ENCODE measurements around the gene RELN. TPM values are rescaled to one million over a fixed set of nuclear protein-coding genes. Genes with fewer than 3 reads are reported as not detected.

RELN gene
- total RNA-seq, 1 donor from 2014 or later: 7.3 TPM

DNA sequence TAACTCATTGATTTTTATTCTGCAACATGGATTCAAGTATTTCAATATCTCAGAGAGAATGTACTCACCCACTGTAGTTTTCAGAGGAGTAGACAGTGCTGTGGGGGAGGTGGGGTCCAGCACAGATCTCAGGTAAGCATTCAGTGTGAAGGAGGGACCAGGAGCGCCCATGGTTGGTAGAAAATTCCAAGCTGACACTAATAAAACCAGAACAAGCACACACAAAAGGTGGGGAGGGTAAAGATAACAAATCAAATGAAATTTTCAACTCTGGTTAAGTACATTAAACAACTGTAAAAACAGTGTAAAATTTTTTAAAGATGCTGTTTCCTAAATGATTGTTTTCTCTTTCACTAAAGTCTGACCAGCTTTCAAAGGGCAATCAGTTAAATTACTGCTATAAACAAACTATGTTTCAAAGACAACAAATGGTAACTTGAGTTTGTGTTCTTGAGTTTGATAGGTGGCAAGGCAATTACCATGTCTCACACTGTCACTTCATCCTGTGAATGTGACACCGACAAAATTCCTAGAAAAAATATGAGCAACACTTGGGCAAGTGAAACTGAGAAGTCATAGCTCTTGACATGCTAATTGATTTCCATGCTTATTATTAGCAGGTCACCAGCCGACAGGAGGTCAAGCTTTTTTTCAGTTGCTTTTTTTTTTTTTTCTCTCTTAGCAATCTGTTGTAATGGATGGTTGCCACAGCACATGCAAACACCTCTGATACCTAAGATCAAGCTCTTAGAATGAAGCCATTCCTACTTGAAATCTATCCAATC lies 337.7 kb downstream of the RELN start:
- DNase-seq (ENCODE audit: low spot score in 2 of 2, unreplicated experiment in 2 of 2): no peak
- H3K4me3 Mint-ChIP-seq: no peak overlapping the region
- peaks cover 19% of the 10 kb centered on the region for H3K9me3 Mint-ChIP-seq
- peaks cover 2% of the 10 kb centered on the region for H3K27me3 Mint-ChIP-seq (ENCODE audit: low read depth)
- TF ChIP-seq, protein P1, sequence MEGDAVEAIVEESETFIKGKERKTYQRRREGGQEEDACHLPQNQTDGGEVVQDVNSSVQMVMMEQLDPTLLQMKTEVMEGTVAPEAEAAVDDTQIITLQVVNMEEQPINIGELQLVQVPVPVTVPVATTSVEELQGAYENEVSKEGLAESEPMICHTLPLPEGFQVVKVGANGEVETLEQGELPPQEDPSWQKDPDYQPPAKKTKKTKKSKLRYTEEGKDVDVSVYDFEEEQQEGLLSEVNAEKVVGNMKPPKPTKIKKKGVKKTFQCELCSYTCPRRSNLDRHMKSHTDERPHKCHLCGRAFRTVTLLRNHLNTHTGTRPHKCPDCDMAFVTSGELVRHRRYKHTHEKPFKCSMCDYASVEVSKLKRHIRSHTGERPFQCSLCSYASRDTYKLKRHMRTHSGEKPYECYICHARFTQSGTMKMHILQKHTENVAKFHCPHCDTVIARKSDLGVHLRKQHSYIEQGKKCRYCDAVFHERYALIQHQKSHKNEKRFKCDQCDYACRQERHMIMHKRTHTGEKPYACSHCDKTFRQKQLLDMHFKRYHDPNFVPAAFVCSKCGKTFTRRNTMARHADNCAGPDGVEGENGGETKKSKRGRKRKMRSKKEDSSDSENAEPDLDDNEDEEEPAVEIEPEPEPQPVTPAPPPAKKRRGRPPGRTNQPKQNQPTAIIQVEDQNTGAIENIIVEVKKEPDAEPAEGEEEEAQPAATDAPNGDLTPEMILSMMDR (IDR thresholded peaks at IDR 0.05; ENCODE audit: unreplicated experiment): no peak
- peaks cover 3% of the 10 kb centered on the region for H3K4me1 Mint-ChIP-seq
- H3K36me3 Mint-ChIP-seq: peaks cover 5% of the 10 kb centered on the region
- no peak overlapping the region for H3K27ac Mint-ChIP-seq

DNA sequence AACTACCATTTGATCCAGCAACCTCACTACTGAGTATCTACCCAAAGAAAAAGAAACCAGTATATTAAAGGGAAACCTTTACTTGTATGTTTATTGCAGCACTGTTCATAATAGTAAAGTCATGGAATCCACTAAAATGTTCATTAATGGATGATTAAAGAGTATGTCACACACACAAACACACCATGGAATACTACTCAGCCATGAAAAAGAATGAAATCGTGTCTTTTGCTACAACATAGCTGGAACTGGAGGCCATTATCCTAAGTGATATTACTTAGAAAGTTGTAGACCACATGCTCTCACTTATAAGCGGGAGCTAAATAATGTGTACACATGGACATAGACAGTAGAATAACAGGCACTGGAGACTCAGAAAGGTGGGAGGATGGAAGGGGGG lies 340.4 kb downstream of the RELN start:
- Mint-ChIP-seq H3K4me3 (no peak overlapping the region), H3K9me3 (peaks cover 44% of the 10 kb centered on the region), H3K4me1 (peaks cover 3% of the 10 kb centered on the region), H3K27ac (no peak overlapping the region), H3K27me3 (ENCODE audit: low read depth) (peaks cover 2% of the 10 kb centered on the region), H3K36me3 (peaks cover 5% of the 10 kb centered on the region)
- DNase-seq (ENCODE audit: low spot score in 2 of 2, unreplicated experiment in 2 of 2): no peak
- TF ChIP-seq, protein P1 (IDR thresholded peaks at IDR 0.05; ENCODE audit: unreplicated experiment): no peak

DNA sequence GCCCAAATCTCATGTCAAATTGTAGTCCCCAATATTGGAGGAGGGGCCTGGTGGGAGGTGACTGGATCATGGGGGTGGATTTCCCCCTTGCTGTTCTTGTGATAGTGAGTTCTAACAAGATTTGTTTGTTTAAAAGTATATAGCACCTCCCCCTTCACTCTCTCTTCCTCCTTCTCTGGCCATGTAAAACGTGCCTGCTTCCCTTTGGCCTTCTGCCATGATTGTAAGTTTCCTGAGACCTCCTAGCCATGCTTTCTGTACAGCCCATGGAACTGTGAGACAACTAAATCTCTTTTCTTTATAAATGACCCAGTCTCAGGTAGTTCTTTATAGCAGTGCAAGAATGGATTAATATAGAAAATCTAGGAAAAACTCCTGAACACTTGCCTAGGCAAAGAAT lies 341.3 kb downstream of the RELN start:
- TF ChIP-seq, protein P1 (IDR thresholded peaks at IDR 0.05; ENCODE audit: unreplicated experiment): no peak
- Mint-ChIP-seq H3K27me3 (ENCODE audit: low read depth) (peaks cover 3% of the 10 kb centered on the region), H3K36me3 (peaks cover 5% of the 10 kb centered on the region), H3K9me3 (peaks cover 50% of the 10 kb centered on the region), H3K27ac (no peak overlapping the region), H3K4me3 (no peak overlapping the region), H3K4me1 (peaks cover 3% of the 10 kb centered on the region)
- DNase-seq (ENCODE audit: low spot score in 2 of 2, unreplicated experiment in 2 of 2): no peak

DNA sequence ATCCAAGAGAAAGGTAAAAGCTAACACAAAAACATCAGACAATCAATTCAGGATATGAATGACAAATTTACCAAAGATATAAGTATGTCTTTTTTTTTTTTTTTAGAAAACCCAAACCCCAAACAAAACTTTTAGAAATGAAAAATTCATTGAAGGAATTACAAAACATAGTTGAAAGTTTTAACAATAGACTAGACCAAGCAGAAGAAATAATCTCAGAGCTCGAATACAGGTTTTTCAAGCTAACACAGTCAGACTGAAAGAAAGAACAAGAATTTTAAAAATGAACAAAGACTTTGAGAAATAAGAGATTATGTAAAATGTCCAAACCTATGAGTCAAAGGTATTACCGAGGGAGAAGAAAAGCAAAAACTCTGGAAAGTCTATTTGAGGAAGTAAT lies 345.1 kb downstream of the RELN start:
- peaks cover 2% of the 10 kb centered on the region for H3K27me3 Mint-ChIP-seq (ENCODE audit: low read depth)
- TF ChIP-seq, protein P1 (IDR thresholded peaks at IDR 0.05; ENCODE audit: unreplicated experiment): no peak
- H3K36me3 Mint-ChIP-seq: peaks cover 5% of the 10 kb centered on the region
- no peak for DNase-seq (ENCODE audit: low spot score in 2 of 2, unreplicated experiment in 2 of 2)
- no peaks in the 10 kb centered on the region for H3K4me1 Mint-ChIP-seq
- H3K27ac Mint-ChIP-seq: no peak overlapping the region
- no peak overlapping the region for H3K4me3 Mint-ChIP-seq
- peaks cover 51% of the 10 kb centered on the region for H3K9me3 Mint-ChIP-seq

DNA sequence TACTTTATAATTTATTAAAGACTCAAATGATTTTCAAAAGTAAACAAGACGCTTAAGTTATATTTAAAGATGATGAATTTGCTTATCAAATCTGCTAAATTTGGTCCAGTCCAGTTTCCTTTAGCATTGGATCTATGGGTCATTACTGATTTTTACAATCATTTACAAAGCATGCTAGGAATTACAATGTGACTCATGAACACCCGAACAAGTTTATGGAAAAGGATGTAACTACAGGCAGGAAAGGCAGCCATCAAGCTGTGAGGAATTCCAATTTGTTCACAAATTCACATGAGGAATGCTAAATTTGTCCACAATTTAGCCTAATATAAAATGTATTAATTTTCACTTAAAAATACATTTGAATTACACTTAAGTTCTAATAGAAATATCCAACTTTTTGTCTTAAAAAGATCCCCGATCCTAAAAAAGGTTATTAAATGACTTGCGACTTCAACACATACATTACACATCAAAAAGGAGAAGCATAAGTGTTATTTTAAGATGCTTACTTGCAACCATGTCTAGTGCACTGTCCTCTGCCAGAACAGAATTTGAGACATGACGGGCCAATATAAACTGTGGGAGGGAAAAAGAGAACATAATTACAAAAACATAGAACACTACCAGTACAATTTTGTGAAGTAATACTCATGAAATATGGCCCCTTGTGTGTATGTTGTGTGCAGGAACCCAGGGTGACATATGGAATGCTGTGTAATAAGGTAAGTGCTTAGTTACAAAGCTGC lies 349.3 kb downstream of the RELN start:
- Mint-ChIP-seq H3K4me1 (no peaks in the 10 kb centered on the region), H3K27ac (no peak overlapping the region), H3K4me3 (no peak overlapping the region), H3K9me3 (peaks cover 17% of the 10 kb centered on the region), H3K36me3 (no peaks in the 10 kb centered on the region), H3K27me3 (ENCODE audit: low read depth) (peaks cover 2% of the 10 kb centered on the region)
- TF ChIP-seq, protein P1 (IDR thresholded peaks at IDR 0.05; ENCODE audit: unreplicated experiment): no peak
- DNase-seq (ENCODE audit: low spot score in 2 of 2, unreplicated experiment in 2 of 2): no peak

Data from mesothelial cell of epicardium (in vitro differentiated cells).